Body of pancreas (tissue), 4 donors: ENCODE results near the gene EEFSEC. TPM values are rescaled to one million over a fixed set of nuclear protein-coding genes. Genes with fewer than 3 reads are reported as not detected.

ENCODE experiments used
- ATAC-seq: fragments of 150-250 bp; one replicate; pipeline ENCODE4 v1.9.1; 2016
- DNase-seq, 4 donors: peaks; one replicate each; pipeline ENCODE4 v3.0.0-alpha.2; 2019
- H3K27ac ChIP-seq, 4 donors: fragments of 200-600 bp; sonication (generic); 1 replicate in 3 of 4; 2 replicates in 1 of 4; pipeline versions ENCODE4 v1.5.1 to v1.6.1; 2016 to 2019; ENCODE audit warnings: mild to moderate bottlenecking in 1 of 4, mixed read lengths in 1 of 4, moderate library complexity in 1 of 4
- H3K27me3 ChIP-seq, 2 donors: fragments of 200-600 bp; sonication (generic); one replicate each; pipeline ENCODE4 v1.6.0; 2016; ENCODE audit warnings: mild to moderate bottlenecking in 1 of 2
- H3K36me3 ChIP-seq, 2 donors: fragments of 200-600 bp; sonication (generic); replicated peaks in 1 of 2; 2 replicates each; pipeline ENCODE4 v1.5.1; 2016; ENCODE audit warnings: low read depth in 2 of 2; ENCODE audit not compliant: insufficient read depth in 1 of 2
- H3K4me1 ChIP-seq: fragments of 200-600 bp; sonication (generic); one replicate; pipeline ENCODE4 v1.6.0; 2016
- H3K4me3 ChIP-seq, 2 donors: fragments of 200-600 bp; sonication (generic); 1 replicate in 1 of 2; 2 replicates in 1 of 2; pipeline ENCODE4 v1.5.1; 2016 to 2019
- H3K9me3 ChIP-seq, 3 donors: fragments of 200-600 bp; sonication (generic); 1 replicate in 2 of 3; 2 replicates in 1 of 3; pipeline ENCODE4 v1.5.1; 2016
- CTCF ChIP-seq, 7 experiments: fragments of 450-650 bp in 4 of 7; fragments of 200-600 bp in 3 of 7; sonication (generic) in 3 of 7; IDR thresholded peaks; one replicate each; pipeline ENCODE4 v1.5.1; 2016 to 2019; ENCODE audit warnings: antibody characterized with exemption in 7 of 7
- POLR2A ChIP-seq, 3 donors: fragments of 450-650 bp; IDR thresholded peaks; one replicate each; pipeline ENCODE4 v1.6.1; 2016; ENCODE audit warnings: antibody characterized with exemption in 3 of 3, mild to moderate bottlenecking in 2 of 3
- WGBS, 2 donors: methylation state at CpG; one replicate each; pipeline ENCODE4 v1.1.5; 2017; 5-methylcytosine and 5-hydroxymethylcytosine counted together
- intact Hi-C: fragments of 100-400 bp; cut with DNase I; formaldehyde crosslinking; loops from one replicate; pipeline ENCODE4 v1.15.1; 2023
- total RNA-seq, 2 donors: library from RNA; depleted of rRNA; stranded (reverse); fragments of >200 nt; gene quantifications; one replicate each; pipeline ENCODE4 v1.1.0, GENCODE V29; 2016

The EEFSEC gene
- total RNA-seq, 2 donors from 2014 or later = 8.6 to 33.0 TPM

GRCh38 chr3:128334086-128334645 is 180.9 kb downstream of the EEFSEC start:
- ATAC-seq = peak; percentile 28
- Histone ChIP-seq H3K4me1 (peaks cover 53% of the 10 kb centered on the region), H3K27ac (peak overlapping the region in 2 of 4 donors; percentile 23 to 69), H3K4me3 (no peak overlapping the region), H3K27me3 (no peaks in the 10 kb centered on the region), H3K9me3 (no peaks in the 10 kb centered on the region), H3K36me3 (no peaks in the 10 kb centered on the region)
- 48 to 57% methylated on average over 5 to 8 of the region's 8 CpGs for WGBS, 2 donors
- intact Hi-C loops = no loop called here
- no peak for TF ChIP-seq CTCF (IDR thresholded peaks at IDR 0.05)
- no peak for TF ChIP-seq POLR2A (IDR thresholded peaks at IDR 0.05)
- no peak for DNase-seq

GRCh38 chr3:128334766-128335165 is 181.5 kb downstream of the EEFSEC start:
- 94 to 100% methylated on average over 2 to 3 of the region's 3 CpGs for WGBS, 2 donors
- H3K4me1 ChIP-seq = peaks cover 59% of the 10 kb centered on the region
- H3K27me3 ChIP-seq = no peaks in the 10 kb centered on the region
- peak overlapping the region in 2 of 4 donors; percentile 63 to 69 for H3K27ac ChIP-seq
- intact Hi-C loops = no loop called here
- H3K4me3 ChIP-seq = no peak overlapping the region
- H3K36me3 ChIP-seq = no peaks in the 10 kb centered on the region
- ATAC-seq (no peak), DNase-seq (no peak)
- TF ChIP-seq CTCF (IDR thresholded peaks at IDR 0.05) (no peak), POLR2A (IDR thresholded peaks at IDR 0.05) (no peak)
- H3K9me3 ChIP-seq = no peaks in the 10 kb centered on the region

- peak overlapping the region; percentile 63 to 78 (median 70) for H3K27ac ChIP-seq
- peak; percentile 57 to 82 (median 76) for DNase-seq
- peak; percentile 76 for ATAC-seq
Measured at GRCh38 chr3:128335621-128336296, 182.5 kb downstream of the EEFSEC start.

GRCh38 chr3:128336337-128337156 is 183.3 kb downstream of the EEFSEC start:
- H3K36me3 ChIP-seq = no peaks in the 10 kb centered on the region
- H3K27ac ChIP-seq = peak overlapping the region; percentile 63 to 78 (median 70)
- peaks cover 62% of the 10 kb centered on the region for H3K4me1 ChIP-seq
- TF ChIP-seq CTCF (IDR thresholded peaks at IDR 0.05) (no peak), POLR2A (IDR thresholded peaks at IDR 0.05) (no peak)
- ATAC-seq (no peak), DNase-seq (no peak)
- intact Hi-C loops = no loop called here
- H3K27me3 ChIP-seq = no peaks in the 10 kb centered on the region
- 90% methylated on average over 14 of the region's 14 CpGs for WGBS, 2 donors
- no peak overlapping the region for H3K4me3 ChIP-seq
- no peaks in the 10 kb centered on the region for H3K9me3 ChIP-seq

More at GRCh38 chr3:128335621-128336296, 182.5 kb downstream of the EEFSEC start:
- Histone ChIP-seq H3K27me3 (no peaks in the 10 kb centered on the region), H3K36me3 (no peaks in the 10 kb centered on the region), H3K9me3 (no peaks in the 10 kb centered on the region), H3K4me3 (no peak overlapping the region), H3K4me1 (peaks cover 62% of the 10 kb centered on the region)
- 41 to 45% methylated on average over 5 of the region's 5 CpGs for WGBS, 2 donors
- TF ChIP-seq CTCF (IDR thresholded peaks at IDR 0.05) (no peak), POLR2A (IDR thresholded peaks at IDR 0.05) (no peak)
- intact Hi-C loops = no loop called here
